Measurements from ENCODE around the gene ASTN2.

GRCh38 chr9:116798521-116798920 lies 616.3 kb downstream of the ASTN2 start:
- TF ChIP-seq POLR2A (IDR thresholded peaks at IDR 0.05; ENCODE audit: low read length) (no peak), GATA1 (IDR thresholded peaks at IDR 0.05; ENCODE audit: low read depth, low read length) (no peak)

Measured in erythroblast (primary cell).